HG03175 (cell line): ENCODE data around the gene PDX1.
"Not testable (repeated sequence)": the region's sequence is repeated elsewhere in the genome, so short reads cannot be mapped to it uniquely, and the experiment has no call there.

Experiments
- ATAC-seq: cut with Tn5 transposase; IDR thresholded peaks from one replicate; pipeline ENCODE4 v1.9.1; 2021; ENCODE audit warnings: mild to moderate bottlenecking, moderate library complexity; ENCODE audit not compliant: unreplicated experiment

The PDX1 gene

DNA sequence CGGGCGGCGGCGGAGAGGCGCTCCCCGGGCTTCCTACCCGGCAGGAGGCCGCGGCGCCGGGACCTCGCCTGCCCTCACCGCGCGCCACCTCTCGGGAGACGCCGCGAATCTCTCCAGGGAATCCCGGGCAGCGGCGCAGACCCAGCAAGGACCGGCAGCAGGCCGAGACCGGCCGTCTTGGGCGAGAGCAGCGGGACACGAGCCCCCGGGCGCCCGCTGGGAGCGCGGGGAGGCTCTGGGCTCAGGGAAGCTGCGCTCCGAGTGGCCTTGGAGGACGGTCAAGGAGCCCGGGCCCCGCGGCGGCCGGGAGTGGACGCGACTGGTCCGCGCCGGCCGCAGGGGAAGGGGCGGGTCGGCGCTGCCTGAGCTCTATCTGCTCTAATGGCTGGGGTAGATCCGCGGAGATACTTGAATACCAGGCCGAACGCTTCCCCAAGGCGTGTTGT lies 34.6 kb downstream of the PDX1 start:
- peak; percentile 18 for ATAC-seq

DNA sequence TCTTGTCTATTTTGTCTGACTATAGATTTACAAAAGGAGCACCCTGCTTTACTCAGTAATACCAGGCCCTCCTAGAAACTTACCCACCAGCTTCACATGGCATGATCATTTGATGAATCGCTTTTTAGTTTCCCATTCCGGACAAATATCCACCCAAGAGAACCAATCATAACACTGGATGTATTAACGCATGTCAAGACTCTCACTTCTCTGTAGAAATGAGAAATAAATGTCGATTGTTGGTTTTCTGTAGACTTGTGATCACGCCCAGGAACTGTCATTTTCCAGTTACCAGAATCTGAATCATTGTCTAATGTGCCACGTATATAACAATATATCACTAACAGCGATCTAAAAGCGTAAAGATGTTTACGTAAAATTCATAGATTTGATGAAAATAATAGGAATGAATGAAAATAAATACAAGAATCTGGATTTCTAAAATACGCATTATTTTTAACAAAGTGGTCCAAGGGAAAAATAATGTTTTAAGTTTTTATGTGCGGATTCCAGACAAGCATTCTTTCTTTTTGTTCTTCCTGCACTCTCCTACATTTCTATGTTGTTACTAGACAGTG lies 35.3 kb downstream of the PDX1 start:
- no peak for ATAC-seq

DNA sequence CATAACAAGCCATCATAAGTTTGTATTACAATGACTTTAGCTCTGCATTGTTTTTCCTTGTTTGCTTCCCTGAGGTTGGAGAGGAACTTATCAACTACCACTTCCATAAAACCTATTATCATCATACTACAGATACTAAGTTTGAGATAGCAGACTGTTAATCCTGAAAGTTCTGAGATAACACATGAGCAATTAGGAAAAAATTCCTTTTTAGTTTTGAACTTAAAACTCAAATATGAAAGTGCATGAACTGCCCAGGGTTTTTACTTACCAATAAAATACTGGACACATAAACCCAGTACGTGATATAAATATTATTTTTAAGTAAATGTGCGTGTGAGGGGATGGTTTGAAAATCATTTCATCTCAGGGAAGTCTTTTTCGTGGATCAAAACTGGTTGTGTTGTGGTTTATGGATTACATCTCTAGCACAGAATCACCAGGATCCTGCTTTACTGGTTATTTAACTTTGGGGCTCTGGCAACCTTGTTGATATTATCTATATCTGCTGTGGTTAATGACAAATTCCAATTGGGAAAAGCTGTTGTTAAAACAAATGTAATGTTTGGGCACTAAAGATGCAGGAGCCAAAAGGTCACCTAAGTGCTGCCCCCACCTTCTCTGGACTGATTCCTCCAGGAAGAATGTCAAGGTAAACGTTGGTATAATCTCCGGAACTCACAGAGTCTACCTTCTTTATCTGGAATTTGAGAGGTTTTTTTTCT lies 36.9 kb downstream of the PDX1 start:
- ATAC-seq: no peak

DNA sequence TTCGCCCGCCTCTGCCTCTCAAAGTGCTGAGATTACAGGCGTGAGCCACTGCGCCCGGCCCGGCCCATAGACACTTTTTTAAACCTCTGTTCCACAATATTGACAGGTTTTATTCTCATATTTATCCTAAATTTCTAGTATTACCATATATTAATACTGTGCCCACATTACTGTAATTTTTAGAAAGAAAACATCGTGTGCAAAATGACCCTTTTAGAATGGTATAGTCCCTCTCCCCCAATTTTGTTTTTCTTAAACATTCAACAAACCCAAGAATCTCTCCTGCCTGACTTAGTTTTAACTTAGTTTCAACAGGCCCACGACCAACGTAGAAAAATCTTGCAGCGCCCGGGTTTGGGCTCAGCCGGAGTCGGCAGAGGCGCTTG lies 40.2 kb downstream of the PDX1 start:
- ATAC-seq: no peak

DNA sequence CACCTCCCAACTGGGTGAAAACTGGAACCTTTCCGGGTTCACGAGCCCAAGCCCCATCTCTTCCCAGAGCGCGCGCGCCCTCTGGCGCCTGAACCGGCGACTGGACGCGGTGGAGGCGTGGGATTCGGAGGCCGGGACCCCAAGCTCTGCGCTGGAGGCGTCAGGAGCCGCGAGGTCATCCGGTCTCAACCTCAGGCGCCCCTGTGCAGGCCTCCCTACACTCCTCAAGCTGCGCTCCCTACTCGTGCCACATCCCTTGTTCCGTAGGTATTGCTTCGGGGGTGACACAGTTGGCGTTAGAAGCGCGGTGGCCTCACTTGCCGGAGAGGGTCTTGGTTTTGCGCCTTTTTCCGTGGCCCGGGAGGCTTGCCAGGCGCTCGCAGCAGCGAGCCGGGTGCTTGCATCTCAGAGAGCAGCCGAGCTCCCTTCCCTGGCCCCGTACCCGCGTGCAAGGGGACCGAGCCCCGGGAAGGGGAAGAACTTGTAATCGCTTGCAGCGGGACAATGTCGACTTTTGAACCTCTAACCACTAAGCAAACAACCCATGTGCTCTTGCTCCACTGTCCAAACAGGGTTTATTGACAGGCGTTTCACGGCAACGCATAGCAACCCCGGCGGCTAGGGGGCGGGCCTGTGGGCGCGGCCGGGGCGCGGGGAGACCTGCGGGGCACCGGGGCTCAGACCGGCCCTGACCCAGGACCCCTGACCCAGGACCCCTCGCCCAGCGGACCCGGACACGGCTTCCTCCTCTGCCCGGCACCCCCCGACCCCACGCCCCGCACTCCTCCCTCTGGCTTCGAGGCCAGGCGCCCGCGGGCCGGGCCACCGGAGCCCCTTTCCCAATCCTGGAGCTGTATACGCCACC lies 40.8 kb downstream of the PDX1 start:
- peak; percentile 47 for ATAC-seq

DNA sequence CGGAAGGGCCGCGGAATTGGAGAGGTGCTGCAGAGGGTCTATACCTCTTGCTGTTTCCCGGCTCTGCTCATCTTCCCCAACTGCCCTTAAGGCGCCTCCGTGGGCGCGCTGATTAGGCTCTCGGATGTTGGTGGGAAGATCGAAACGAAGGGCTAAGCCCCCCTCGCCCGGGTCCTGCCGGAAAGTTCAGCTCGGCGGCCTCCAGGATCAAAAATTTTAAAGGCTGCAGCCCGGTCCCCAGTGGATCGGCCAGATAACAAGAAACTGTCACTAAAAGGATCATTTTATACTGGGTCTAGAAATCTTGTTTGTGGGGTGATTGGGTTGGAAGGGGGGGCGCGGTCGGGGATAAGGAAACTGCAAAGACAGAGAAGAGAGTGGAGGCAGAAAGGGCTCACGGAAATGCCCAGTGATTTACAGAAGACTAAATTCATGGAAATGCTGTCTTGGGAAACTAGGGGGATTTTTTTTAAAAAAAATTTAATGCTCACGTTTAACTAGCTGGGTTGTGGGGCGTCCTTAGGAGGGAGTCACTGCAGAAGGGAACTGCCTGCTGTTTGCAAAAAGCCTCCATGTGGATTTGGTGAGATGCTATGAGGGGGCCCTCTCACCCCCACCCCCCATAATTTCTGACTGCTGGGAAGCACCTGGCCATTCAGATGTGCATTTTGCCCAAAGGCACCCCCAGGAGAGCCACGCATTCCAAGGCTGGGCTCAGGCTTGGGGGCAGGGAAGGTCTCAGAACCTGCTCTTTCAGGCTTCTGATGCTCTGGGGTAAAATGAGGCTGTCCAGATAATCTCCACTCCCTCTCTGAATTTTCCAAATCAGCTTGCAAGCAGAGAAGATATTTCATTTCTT lies 41.7 kb downstream of the PDX1 start:
- no peak for ATAC-seq

DNA sequence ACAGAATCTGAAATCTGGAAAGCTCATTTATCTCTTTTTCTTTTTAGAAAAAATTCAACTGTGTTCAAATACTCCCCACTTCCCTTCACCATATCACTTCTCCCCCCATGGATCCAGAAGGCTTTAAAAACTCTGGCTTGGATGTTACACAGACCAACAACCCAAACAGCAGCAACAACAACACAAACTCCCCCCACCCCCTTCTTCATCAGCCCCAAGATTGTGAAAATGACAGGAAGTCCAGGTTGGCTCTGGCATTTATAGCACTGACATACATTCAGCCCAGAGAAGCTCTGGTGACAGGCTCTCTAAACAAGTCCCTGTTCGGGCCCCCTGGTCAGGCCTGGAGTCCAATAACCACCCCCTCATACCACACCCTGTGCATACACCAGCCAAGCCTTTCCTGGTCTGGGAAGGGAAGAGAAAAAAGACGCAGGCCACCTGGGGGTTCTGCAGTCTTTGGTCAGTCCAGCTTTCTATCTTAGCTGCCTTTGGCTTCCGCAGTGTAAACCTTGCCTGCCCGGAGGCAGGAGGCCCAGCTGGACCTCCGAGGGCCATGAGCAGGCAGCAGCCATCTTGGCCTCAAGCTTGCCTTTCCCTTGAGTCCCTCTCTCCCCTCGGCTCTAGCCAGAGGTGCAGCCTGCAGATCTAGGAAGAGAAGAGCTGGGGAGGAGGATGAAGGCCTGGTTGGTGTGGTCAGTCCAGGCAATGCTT lies 42.5 kb downstream of the PDX1 start:
- no peak for ATAC-seq

DNA sequence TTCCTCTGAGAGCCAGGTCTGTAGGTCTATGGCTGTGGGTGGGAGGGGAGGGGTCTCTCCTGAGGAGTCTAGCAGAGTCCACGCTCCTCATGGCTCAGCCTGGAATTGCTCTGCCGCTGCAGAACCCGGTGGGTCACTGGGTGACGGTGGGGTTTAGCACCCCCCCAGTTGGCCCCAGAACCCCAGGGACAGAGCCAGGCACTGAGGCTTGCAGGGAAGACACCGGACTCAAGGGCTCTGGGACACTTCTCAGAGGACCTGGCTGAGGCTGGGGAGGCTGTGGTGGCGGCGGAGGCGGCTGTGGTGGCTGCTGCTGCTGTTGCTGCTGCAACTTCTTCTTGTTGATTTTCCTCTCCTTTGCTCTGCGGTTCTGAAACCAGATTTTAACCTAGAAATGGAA lies 43.2 kb downstream of the PDX1 start:
- no peak for ATAC-seq

DNA sequence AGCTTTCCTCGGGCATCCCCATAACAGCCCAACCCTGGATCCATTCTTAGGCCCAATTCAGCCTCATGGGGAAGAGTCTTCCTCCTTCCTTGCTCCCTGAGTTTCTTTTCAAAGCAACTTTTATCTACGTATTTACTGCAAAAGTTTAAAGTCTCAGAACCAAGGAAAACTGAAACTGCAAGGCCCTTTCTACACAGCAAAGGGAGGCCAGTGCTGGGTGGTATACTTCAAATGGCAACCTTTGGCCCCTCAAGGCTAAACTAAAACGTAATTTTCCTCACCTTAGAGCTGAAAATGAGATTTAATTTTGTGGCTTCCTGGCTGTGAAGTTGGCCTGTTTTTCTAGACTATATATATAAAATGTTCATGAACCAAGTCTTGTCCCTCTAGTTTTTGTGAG lies 43.7 kb downstream of the PDX1 start:
- no peak for ATAC-seq

DNA sequence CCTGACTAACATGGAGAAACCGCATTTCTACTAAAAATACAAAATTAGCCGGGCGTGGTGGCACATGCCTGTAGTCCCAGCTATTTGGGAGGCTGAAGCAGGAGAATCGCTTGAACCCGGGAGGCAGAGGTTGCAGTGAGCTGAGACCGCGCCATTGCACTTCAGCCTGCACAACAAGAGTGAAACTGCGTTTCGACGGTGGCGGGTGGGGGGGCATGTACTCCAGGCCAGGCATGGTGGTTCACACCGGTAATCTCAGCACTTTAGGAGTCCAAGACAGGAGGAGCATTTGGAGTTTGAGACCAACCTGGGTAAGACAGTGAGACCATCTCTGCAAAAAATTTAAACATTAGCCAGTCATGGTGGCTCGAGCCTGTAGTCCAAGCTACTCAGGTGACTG lies 44.4 kb downstream of the PDX1 start:
- not testable (repeated sequence) for ATAC-seq

DNA sequence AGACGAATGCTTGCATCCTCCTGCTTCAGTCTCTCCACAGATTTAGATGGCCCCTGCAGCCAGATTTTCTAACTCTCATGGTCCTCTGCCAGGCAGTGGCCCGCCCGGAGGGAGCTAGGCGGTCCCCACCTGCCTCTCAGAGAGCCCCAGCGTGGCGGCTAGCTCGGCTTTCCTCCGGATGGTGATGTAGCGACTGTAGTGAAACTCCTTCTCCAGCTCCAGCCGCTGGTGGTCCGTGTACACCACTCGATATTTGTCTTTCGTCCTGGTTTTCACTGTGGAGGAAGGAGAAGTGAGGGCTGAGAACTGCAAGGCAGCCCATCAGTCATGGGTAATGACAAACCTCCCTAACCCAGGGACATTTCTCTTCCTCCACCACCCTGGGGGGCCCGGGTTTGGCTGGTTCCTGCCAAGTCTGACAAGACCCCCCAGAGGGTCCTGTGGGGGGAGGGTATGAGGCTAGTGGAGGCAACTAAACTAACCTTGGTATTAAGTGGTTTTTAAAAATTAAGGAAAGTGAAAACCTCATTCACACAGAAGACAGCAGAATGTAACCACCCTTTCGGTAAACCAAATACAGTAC lies 45.0 kb downstream of the PDX1 start:
- no peak for ATAC-seq

DNA sequence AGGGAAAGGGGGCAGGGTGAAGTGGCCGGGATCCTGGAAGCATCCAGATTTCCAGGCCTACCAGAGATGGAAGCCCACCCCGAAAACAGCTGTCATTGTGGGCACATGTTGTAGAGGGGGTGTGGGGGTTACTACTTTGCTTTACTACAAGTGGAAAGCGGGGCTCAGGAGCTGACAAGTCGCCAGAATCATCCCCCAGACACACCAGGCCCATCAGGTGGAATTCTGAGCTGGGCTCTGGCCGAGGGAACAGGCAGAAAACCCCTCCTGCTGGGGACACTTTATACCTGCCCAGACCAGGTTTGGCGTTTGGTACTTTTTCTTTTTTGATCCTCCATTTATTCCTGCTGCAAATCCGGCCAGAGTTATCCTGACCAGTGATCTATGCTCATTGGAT lies 45.5 kb downstream of the PDX1 start:
- ATAC-seq: no peak

DNA sequence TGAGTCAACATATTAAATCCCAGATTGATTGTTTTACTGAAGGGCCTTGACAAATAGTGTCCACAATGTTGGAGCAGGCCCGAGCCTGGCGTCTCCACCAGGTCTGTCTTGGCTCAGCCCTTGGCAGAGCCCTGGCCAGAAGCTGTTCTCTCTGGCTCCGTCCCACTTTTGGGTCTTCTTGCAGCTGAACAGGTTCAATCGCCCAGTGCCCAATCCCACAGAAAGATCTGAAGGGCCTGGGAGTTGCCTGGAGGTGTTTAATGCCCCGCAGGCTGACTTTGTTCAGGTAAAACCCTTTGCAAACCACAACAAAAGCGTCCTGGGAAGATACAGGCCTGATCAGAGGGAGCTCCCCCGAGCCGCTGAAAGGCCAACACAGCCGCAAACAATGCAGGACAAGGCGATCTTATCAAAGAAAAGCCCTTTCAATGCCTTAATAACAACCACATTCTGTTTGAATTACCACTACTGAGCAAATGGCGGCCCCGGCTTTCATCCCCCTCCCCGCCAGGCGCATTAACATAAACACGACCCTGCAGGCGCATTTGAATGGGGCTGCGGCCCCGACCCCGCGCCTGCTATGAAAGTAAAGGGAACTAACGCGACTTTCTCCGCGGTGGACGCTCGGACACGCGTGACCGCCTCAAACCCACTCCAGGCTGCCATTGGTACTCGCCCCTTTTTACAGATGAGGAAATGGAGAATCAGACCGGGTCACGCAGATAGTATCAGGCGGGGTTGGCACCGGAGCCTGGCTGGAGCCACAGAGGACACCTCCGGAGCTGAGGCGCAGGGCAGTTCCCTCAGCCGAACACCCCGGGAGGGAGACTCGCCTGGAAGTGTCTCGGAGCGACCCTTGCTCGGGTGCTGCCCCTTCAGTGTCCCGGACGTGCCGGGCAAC lies 46.2 kb downstream of the PDX1 start:
- no peak for ATAC-seq

DNA sequence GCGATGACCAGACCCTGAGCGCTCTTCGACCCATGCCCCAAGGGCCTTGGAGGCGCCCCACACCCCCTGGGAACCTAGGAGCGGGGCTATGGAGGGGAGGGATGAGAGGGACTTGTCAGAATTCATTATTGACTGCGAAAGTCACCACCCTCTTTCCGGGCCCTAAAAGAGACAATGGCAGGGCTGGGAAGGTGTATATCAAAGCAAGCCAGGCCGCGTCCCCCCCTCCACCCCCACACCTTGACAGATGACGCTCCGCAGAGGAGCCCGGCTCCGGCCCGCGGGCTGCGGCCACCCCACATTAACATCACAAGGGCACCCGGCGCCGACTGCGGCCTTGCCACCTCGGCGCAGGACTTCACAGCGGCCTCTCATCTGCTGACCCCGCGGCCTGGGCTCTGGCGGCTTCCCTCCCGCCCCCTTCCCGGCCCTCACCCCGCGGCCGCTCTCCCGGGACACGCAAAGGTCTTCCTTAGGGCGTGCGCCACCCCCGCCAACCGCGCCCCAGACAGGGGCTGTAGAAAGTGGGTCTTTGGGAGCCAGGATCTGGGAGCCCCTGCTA lies 46.9 kb downstream of the PDX1 start:
- no peak for ATAC-seq

DNA sequence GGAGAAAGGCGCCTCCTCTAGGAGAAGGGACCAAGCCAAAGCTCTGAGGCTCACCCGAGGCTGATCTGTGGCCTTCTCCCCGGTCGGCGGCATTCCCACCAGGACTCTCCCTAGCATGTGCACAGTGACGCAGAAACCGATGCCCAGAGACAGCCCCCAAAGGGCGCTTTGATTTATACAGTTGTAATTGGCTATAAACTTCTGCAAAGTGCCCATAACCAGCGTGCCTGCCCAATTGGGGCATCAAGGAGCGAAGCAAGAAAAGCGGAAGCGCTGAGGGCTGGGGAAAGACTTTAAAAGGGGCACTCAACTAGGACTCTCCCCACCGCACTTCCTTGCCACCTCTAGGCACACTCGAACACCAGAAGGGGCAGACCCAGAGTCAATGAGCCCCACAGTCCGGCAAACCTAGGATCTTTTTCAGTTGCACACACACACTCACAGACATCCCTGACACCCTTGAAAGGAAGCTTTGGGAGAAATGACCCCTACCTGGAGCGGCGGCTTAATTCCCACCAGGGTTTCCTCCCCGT lies 47.5 kb downstream of the PDX1 start:
- no peak for ATAC-seq

DNA sequence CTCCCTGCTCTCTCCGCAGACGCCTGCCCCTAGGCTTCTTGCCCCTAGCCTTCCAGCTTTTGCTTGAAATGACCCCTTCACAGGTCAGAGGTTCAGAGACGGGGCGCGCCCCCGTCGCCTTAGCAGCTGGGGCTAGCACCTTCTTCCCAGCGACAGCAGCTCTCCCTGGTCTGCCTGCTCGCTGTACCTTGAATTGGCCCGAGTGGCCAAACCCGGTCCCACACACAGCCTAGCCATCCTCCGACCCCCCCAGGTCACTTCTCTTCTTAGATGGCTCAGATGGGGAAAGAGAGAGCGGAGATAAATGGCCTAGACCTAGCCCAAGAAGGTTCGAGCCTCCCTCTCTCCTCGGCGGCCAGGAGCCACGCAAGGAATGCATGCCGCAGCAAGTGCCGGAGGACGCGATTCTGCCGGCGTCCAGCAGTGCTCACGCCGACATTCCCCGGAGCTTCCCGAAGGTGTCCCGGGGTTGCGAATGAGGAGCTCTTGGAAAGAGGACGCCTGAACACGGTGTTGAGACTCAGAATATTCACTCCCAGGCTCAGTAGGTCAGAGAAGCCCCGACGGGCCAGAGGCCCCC lies 48.0 kb downstream of the PDX1 start:
- ATAC-seq: no peak

DNA sequence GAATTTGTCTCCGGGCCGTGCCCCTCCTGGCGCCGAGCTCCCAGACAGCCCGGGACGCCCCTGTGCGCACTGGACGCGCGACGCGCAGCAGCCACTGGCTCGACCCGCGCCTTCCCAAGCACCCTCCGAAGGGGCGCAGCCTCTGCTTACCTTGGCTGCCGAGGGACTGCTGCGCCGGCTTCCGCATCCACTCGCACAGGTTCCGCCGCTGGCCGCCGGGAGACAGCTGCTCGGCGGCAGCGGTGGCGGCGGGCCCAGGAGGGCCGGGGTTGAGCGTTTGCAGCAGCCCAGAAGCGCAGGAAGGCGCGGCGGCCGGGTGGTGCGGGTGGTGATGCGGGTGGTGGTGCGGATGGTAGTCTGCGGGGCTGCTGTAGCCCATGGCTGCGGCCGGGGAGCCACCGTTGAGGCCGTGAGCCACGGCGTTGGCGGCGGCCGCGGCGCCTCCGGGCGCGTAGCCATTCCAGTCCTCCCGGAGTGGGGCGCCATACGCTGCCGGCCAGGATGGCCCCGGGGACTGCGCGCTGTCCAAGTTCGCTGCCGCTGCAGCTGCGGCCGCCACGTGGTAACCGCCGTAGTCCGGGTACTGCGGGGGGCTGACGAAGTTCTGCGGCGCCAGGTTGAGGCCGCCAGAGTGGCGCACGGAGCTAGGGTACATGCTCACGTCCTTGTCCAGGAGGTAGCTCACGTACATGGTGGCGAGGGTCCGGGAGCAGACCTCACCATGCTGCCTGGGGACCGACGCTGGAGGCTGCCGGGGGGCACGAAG lies 48.7 kb downstream of the PDX1 start:
- no peak for ATAC-seq
